Measurements from ENCODE around the gene PEX7.
"Not testable (repeated sequence)": the region's sequence is repeated elsewhere in the genome, so short reads cannot be mapped to it uniquely, and the experiment has no call there.

The PEX7 gene

DNA sequence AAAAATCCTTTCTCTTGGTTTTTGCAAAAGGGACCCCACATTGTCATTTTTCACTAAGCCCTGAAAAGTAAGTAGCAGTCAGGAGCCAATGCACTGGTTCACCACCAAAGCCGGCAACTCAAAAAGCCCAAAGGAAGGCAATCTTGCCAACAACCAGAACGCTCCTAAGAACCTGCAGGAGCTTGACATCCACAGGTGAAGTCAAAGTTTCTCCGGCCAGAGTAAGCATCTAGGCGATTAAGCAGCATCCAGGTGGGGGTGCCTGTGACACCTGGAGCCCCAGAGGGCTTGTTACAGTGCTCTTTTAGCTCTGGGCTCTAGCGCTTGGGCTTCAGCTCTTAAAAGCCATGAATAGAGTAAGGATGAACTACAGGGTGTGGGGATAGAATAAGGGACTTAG, 135.8 kb downstream of the PEX7 start:
- DNase-seq (ENCODE audit: low read depth in 1 of 2, low spot score in 1 of 2): no peak
- Histone ChIP-seq H3K27ac (replicated peaks) (no peak overlapping the region), H3K27me3 (ENCODE audit: insufficient read depth, poor library complexity, severe bottlenecking) (peaks cover 9% of the 10 kb centered on the region), H3K4me3 (replicated peaks; ENCODE audit: insufficient read depth, low read length) (no peak overlapping the region)
- no peak for TF ChIP-seq GABPA (IDR thresholded peaks at IDR 0.05; ENCODE audit: low read depth)
- TF ChIP-seq POLR2AphosphoS5 (IDR thresholded peaks at IDR 0.05; ENCODE audit: low read depth): no peak
- no peak for TF ChIP-seq SPI1 (IDR thresholded peaks at IDR 0.05; ENCODE audit: borderline replicate concordance, low read depth)
- TF ChIP-seq, protein P1, sequence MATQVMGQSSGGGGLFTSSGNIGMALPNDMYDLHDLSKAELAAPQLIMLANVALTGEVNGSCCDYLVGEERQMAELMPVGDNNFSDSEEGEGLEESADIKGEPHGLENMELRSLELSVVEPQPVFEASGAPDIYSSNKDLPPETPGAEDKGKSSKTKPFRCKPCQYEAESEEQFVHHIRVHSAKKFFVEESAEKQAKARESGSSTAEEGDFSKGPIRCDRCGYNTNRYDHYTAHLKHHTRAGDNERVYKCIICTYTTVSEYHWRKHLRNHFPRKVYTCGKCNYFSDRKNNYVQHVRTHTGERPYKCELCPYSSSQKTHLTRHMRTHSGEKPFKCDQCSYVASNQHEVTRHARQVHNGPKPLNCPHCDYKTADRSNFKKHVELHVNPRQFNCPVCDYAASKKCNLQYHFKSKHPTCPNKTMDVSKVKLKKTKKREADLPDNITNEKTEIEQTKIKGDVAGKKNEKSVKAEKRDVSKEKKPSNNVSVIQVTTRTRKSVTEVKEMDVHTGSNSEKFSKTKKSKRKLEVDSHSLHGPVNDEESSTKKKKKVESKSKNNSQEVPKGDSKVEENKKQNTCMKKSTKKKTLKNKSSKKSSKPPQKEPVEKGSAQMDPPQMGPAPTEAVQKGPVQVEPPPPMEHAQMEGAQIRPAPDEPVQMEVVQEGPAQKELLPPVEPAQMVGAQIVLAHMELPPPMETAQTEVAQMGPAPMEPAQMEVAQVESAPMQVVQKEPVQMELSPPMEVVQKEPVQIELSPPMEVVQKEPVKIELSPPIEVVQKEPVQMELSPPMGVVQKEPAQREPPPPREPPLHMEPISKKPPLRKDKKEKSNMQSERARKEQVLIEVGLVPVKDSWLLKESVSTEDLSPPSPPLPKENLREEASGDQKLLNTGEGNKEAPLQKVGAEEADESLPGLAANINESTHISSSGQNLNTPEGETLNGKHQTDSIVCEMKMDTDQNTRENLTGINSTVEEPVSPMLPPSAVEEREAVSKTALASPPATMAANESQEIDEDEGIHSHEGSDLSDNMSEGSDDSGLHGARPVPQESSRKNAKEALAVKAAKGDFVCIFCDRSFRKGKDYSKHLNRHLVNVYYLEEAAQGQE (IDR thresholded peaks at IDR 0.05; ENCODE audit: insufficient replicate concordance, low read depth): no peak
- TF ChIP-seq, protein P2, sequence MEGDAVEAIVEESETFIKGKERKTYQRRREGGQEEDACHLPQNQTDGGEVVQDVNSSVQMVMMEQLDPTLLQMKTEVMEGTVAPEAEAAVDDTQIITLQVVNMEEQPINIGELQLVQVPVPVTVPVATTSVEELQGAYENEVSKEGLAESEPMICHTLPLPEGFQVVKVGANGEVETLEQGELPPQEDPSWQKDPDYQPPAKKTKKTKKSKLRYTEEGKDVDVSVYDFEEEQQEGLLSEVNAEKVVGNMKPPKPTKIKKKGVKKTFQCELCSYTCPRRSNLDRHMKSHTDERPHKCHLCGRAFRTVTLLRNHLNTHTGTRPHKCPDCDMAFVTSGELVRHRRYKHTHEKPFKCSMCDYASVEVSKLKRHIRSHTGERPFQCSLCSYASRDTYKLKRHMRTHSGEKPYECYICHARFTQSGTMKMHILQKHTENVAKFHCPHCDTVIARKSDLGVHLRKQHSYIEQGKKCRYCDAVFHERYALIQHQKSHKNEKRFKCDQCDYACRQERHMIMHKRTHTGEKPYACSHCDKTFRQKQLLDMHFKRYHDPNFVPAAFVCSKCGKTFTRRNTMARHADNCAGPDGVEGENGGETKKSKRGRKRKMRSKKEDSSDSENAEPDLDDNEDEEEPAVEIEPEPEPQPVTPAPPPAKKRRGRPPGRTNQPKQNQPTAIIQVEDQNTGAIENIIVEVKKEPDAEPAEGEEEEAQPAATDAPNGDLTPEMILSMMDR (IDR thresholded peaks at IDR 0.05; ENCODE audit: insufficient read depth, low read length): no peak

DNA sequence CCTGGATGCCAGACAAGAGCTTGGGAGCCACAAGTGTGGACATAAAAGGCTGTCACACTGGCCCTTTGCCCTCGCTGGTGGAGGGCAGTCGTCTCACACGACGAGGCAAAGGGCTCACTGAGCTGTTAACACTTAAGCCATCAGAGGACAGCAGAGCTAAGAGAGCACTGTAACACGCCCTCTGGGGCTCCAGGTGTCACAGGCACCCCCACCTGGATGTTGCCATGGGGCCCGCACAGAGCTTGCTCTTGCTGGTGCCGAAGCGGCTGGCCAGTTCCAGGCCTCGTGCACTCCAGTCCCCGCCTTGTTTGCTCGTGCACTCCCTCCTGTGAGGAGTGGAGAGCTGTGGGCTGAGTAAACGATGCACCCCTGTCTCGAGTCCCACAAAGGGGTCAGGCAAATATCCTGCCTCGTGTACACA, 137.1 kb downstream of the PEX7 start:
- no peak for DNase-seq (ENCODE audit: low read depth in 1 of 2, low spot score in 1 of 2)
- H3K27ac ChIP-seq (replicated peaks): no peak overlapping the region
- H3K27me3 ChIP-seq (ENCODE audit: insufficient read depth, poor library complexity, severe bottlenecking): peaks cover 8% of the 10 kb centered on the region
- H3K4me3 ChIP-seq (replicated peaks; ENCODE audit: insufficient read depth, low read length): no peak overlapping the region
- TF ChIP-seq SPI1 (IDR thresholded peaks at IDR 0.05; ENCODE audit: borderline replicate concordance, low read depth): no peak
- no peak for TF ChIP-seq GABPA (IDR thresholded peaks at IDR 0.05; ENCODE audit: low read depth)
- TF ChIP-seq, protein P2 (IDR thresholded peaks at IDR 0.05; ENCODE audit: insufficient read depth, low read length): no peak
- TF ChIP-seq, protein P1 (IDR thresholded peaks at IDR 0.05; ENCODE audit: insufficient replicate concordance, low read depth): no peak
- TF ChIP-seq POLR2AphosphoS5 (IDR thresholded peaks at IDR 0.05; ENCODE audit: low read depth): no peak

DNA sequence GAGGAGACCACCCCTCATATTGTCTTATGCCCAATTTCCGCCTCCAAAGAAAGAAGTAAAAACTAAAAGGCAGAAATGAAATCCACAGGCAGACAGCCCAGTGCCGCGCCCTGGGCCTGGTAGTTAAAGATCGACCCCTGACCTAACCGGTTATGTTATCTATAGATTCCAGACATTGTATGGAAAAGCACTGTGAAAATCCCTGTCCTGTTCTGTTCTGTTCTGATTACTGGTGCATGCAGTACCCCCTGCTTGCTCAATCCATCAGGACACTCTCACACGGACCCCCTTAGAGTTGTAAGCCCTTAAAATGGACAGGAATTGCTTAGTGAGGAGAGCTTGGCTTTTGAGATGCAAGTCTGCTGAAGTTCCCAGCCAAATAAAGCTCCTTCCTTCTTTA, 137.5 kb downstream of the PEX7 start:
- H3K27ac ChIP-seq (replicated peaks); H3K27me3 ChIP-seq (ENCODE audit: insufficient read depth, poor library complexity, severe bottlenecking); DNase-seq (ENCODE audit: low read depth in 1 of 2, low spot score in 1 of 2); H3K4me3 ChIP-seq (replicated peaks; ENCODE audit: insufficient read depth, low read length): not testable (repeated sequence)

DNA sequence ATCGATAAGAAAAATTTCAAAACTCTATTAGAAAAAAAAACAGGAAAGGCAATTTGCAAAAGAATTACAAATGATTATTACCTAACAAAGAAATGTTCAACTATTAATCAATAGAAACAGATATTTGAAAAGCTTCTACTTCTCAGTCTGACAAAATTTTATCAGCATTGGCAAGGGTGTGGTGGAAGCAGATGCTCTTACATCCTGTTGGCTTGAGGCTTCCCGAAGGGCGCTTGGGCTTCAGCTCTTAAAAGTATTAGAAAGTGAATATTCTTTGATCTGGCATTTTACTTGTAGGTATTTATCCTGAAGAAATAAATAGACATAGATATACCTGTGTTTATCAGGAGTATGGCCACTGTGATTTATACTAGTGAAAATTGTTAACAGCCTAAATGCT, 138.4 kb downstream of the PEX7 start:
- no peak for TF ChIP-seq POLR2AphosphoS5 (IDR thresholded peaks at IDR 0.05; ENCODE audit: low read depth)
- TF ChIP-seq, protein P2 (IDR thresholded peaks at IDR 0.05; ENCODE audit: insufficient read depth, low read length): no peak
- TF ChIP-seq GABPA (IDR thresholded peaks at IDR 0.05; ENCODE audit: low read depth): no peak
- TF ChIP-seq SPI1 (IDR thresholded peaks at IDR 0.05; ENCODE audit: borderline replicate concordance, low read depth): no peak
- TF ChIP-seq, protein P1 (IDR thresholded peaks at IDR 0.05; ENCODE audit: insufficient replicate concordance, low read depth): no peak
- no peak overlapping the region for H3K27ac ChIP-seq (replicated peaks)
- H3K27me3 ChIP-seq (ENCODE audit: insufficient read depth, poor library complexity, severe bottlenecking): peaks cover 10% of the 10 kb centered on the region
- no peak for DNase-seq (ENCODE audit: low read depth in 1 of 2, low spot score in 1 of 2)
- no peak overlapping the region for H3K4me3 ChIP-seq (replicated peaks; ENCODE audit: insufficient read depth, low read length)
